Iris pigment epithelial cell (primary cell): ENCODE data around the gene IBA57.
A peak's percentile ranks its signal among the peaks of the same experiment; 100 is the strongest.

ENCODE experiments used
- DNase-seq: peaks from one replicate; pipeline ENCODE4 v3.0.0-alpha.2; 2011; ENCODE audit warnings: low read depth

The IBA57 gene

DNA sequence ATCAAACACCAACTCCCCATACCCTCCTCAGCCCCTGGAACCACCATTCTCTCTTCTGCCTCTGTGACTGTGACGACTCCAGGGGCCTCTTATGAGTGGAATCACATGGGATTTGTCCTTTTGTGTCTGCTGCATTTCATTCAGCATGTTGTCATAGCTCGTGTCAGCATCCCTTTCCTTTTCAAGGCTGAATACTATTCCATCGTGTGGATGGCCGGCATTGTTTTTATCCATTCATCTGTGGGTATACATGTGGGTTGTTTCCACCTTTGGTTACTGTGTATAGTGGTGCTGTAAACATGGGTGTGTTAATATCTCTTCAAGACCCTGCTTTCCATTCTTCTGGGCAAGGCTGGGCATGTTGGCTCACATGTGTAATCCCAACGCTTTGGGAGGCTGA lies 25.2 kb downstream of the IBA57 start:
- DNase-seq = no peak

DNA sequence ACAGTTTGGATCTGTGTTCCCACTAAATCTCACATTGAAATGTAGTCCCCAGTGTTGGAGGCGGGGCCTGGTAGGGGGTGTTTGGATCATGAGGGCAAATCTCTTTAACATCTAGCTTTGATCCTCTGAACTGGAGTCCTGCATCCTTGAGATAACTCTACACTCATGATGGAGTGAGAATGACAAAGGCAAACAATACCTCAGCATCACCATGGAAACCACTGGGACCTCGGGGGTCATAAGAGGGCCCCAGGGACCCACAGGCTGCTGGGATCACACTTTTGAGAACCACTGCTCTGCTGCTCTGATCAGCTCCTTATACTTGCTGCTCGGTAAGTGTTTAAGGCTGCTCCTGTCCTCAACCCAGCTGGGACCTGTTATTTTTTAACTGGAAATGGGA lies 28.8 kb downstream of the IBA57 start:
- DNase-seq = no peak

- DNase-seq = no peak
Measured at GRCh38 chr1:228194921-228195812, 29.6 kb downstream of the IBA57 start.

DNA sequence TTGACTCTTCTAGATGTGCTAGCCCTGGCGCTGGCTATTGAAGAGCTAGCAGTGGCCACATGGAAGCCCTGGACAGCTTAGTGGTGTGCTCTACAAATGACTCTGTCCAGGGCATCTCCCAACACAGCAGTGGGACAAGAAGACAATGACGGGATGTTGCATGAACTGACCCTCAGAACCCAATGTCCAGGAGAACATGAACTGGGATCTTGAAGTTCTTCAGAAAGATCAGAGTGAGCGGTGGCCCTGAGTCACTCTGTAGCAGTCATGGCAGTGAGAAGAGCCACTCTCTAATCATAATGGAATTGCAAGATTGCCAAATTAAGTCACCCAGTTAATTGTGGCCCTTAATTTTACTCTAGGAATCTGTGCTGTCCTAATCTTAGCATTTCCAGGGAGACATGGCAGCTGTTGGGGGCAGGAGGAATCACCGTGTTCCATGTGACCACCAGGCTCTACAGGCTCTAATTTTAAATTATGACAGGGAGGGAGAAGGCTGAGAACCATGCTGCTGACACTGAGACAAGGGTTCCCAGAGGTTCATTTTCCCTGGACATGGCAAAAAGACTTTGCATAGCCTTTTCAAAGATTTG lies 32.0 kb downstream of the IBA57 start:
- DNase-seq = no peak

GRCh38 chr1:228198977-228199590 lies 33.5 kb downstream of the IBA57 start:
- no peak for DNase-seq

DNA sequence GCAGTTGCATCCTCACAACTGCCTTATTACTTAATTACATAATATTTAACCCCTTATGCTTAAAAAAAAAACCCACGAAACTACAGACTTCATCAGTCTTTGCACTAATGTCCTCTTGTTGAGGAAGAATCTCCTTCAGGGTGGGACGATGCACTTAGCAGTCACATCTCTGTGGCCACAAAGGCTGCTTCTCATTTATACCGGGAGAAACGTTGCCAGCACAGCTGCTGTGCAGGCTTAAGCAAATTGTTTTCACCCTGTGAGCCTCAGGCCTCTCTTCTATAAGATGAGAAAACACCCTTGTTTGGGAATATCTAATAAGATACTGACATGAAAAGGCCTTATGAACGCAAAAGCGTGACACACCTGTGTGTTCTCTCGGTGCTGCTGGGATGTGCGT lies 39.4 kb downstream of the IBA57 start:
- no peak for DNase-seq

- no peak for DNase-seq
Measured at GRCh38 chr1:228205526-228206436, 40.2 kb downstream of the IBA57 start.

DNA sequence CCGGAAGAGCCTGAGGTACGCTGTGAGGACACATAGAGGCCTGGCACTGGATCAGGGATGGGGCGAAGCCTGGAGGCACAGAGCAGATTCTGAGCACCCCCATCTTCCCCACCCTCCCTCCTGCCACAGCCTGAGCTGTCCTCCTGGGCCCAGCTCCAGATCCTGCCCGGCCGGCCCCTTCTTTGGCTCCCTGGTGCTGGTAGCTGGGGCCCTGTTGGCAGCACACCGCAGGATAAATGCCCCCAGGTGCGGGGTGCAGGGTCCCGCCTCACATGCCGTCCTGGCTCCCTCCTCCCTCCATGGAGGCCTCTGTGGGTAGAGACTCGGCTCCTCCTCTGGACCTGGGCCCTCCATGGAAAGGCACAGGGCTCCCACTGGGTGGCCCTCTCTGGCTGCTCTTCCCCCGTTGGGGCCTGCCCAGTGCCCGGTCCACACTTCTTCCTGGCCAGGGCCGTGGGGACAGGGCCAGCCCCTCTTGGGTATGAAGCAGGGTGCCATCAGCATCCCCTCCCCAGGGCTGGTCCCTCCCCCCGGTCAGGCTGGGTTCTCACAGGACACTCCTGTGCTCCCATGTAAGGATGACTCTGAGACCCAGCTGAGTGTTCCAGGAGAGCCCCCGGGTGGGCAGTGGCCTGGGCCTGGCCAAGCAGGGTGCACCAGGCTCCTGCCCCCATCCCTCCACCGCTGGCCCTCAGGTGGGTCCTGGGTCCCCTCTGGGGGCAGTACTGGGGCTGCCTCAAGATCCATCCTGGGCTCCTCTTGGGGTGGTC lies 41.2 kb downstream of the IBA57 start:
- no peak for DNase-seq

DNA sequence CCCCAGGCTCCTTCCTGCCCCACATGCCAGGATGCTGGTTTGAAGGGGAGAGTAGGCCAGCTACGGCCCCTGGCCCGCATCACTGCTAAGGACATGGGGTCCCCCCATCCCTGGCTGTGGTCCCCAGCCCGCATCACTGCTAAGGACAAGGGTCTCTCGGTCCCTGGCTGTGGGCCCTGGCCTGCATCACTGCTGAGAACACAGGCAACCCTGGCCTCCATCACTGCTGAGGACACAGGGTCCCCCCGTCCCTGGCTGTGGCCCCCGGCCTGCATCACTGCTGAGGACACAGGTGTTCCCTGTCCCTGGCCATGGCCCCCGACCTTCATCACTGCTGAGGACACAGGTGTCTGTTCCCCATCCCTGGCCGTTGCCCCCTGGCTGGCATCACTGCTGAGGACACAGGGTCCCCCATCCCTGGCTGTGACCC lies 41.8 kb downstream of the IBA57 start:
- no peak for DNase-seq

GRCh38 chr1:228207851-228208821 lies 42.5 kb downstream of the IBA57 start, which contains the start of gene OBSCN:
OBSCN (plus strand) TSS chr1:228208044; CDS start chr1:228211784, 3,740 bp downstream.
- DNase-seq = no peak

GRCh38 chr1:228208831-228209551 lies 43.4 kb downstream of the IBA57 start:
- no peak for DNase-seq

GRCh38 chr1:228209657-228210056 lies 44.1 kb downstream of the IBA57 start:
- DNase-seq = no peak

DNA sequence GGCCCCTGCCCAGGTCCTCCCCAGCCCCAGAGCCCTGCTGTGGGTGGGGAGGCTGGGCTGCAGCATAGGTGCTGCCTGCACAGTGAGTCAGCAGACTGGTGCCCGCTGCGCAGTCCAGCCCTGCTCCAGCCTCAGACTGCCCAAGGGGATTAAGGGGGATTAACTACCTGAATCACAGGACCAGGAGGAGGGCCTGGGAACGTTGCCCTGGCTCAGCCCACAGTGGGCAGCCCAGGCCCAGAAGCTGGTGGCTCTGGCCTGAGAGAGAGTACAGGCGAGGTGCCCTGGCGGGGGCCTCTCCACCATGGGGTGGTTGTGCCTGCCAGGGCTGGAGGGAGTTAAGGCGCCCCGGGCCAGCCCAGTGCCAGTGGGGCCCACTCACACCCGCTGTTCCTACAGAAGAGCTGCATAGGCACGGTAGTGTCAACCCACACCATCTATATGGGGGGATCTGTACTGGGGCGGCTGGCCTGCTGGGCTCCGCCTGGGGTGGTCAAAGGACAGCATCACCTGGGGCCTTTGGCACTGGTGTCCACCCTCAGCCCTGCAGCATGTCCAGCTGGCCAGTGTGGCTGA lies 44.6 kb downstream of the IBA57 start:
- peak; percentile 51 for DNase-seq

DNA sequence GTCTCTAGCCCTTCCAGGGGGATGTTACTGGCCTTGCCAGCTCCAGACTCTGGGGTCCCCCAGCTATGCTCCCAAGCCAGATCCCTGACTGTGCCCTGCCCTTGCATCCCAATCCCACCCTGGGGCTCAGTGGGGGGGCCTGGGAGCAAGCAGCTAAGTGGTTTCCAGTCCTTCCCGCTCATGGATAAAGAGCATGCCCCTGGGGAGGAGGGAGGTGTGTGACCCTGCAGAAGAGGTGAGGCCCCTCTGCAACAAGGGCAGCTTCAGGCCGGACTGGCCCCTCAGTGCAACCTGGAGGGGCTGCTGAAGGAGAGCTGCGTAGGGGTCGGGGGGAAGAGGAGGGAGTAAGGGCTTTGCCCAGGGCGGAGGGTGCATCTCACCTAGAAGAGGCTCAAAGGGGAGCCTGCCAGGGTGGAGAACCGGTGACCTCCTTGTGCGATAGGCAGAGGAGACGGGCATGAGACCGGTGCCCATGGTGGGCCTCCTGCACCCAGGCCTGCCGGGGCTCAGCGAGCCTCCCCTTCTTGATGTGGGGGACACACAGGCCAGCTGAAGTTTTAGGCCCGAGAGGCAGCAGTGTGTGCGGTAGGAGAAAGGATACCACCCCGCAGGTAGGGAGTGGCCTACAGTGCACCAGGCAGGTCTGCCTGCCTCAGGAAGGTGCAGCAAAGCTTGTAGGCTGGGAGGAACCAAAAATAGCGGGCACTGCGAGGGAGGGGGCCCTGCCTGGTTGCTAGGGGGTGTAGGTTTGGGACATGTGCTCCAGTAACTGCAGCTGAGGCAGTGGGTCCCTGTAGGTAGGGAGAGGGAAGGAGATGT lies 45.3 kb downstream of the IBA57 start:
- no peak for DNase-seq

DNA sequence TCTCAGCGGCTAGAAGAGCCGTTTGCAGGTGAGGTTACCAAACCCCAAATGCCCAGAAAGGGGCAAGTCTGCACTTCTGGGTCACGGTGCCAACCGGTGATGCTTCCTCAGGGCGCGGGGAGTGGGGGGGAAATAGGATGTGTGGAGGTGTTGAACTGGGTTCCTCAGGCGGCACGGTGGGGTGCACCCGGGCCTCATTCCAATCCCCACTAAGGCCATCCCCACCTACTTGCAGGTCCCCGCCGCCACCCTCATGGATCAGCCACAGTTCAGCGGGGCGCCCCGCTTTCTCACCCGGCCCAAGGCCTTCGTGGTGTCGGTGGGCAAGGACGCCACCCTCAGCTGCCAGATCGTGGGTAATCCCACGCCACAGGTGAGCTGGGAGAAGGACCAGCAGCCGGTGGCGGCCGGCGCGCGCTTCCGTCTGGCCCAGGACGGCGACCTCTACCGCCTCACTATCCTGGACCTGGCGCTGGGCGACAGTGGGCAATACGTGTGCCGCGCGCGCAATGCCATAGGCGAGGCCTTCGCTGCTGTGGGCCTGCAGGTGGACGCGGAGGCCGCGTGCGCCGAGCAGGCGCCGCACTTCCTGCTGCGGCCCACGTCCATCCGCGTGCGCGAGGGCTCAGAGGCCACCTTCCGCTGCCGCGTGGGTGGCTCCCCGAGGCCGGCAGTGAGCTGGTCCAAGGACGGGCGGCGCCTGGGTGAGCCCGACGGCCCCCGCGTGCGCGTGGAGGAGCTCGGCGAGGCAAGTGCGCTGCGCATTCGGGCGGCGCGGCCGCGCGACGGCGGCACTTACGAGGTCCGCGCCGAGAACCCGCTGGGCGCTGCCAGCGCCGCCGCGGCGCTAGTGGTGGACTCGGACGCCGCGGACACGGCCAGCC lies 46.2 kb downstream of the IBA57 start:
- no peak for DNase-seq

DNA sequence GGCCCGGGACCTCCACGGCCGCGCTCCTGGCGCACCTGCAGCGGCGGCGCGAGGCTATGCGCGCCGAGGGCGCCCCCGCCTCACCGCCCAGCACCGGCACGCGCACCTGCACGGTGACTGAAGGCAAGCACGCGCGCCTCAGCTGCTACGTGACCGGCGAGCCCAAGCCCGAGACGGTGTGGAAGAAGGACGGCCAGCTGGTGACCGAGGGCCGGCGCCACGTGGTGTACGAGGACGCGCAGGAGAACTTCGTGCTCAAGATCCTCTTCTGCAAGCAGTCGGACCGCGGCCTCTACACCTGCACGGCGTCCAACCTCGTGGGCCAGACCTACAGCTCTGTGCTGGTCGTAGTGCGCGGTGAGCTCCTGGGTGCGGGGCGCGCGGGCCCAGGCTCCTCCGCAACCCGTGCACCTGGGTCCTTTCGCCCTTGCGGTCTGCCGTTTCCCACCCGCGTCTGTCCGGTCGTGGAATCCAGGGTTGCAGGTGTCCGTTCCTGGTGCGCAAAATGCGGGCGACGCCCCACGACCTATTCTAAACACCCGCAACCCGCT lies 46.9 kb downstream of the IBA57 start:
- no peak for DNase-seq
